K562 (cell line): ENCODE measurements around the gene MOB3B.

Source experiments
- CEBPG ChIP-seq, 3 experiments: fragments of 200-800 bp in 1 of 3; sonication (Bioruptor generic) in 1 of 3; sonication (generic) in 1 of 3; formaldehyde crosslinking in 1 of 3; IDR thresholded peaks in 2 of 3; conservative IDR thresholded peaks in 1 of 3; 2 replicates each; pipeline versions ENCODE4 v1.6.1 to v1.8.0; 2016 to 2022; ENCODE audit warnings: missing compliant biosample characterization in 2 of 3, missing genetic modification characterization in 2 of 3, mild to moderate bottlenecking in 1 of 3, missing genetic modification reagents in 1 of 3
- ESRRA ChIP-seq: fragments of 450-650 bp; IDR thresholded peaks from 2 replicates; pipeline ENCODE4 v1.6.1; 2014; ENCODE audit warnings: low read depth, mild to moderate bottlenecking, moderate library complexity, borderline replicate concordance
- EZH2 ChIP-seq: IDR thresholded peaks from 2 replicates; pipeline ENCODE4 v1.6.1; 2012; ENCODE audit warnings: low read depth, mild to moderate bottlenecking, inconsistent platforms, low read length, borderline replicate concordance
- HINFP ChIP-seq: fragments of 450-650 bp; conservative IDR thresholded peaks from 2 replicates; pipeline ENCODE4 v1.6.1; 2016; ENCODE audit warnings: missing genetic modification characterization, low read depth, mild to moderate bottlenecking, control low read depth, missing compliant biosample characterization
- IRF9 ChIP-seq: fragments of 450-650 bp; IDR thresholded peaks from 2 replicates; pipeline ENCODE4 v1.6.1; 2016; ENCODE audit warnings: missing biosample characterization, missing genetic modification characterization
- NCOA2 ChIP-seq, 2 experiments: fragments of 450-650 bp; IDR thresholded peaks; 2 replicates each; pipeline ENCODE4 v1.6.1; 2018; ENCODE audit warnings: mild to moderate bottlenecking in 2 of 2, moderate library complexity in 1 of 2; ENCODE audit not compliant: partially characterized antibody in 2 of 2
- SRSF1 ChIP-seq: fragments of 200-400 bp; formaldehyde crosslinking; IDR thresholded peaks from 2 replicates; pipeline ENCODE4 v1.6.1; 2017; ENCODE audit warnings: mild to moderate bottlenecking, low read depth, low read length, moderate library complexity
- TAF1 ChIP-seq: IDR thresholded peaks from 2 replicates; pipeline ENCODE4 v1.6.1; 2011; ENCODE audit warnings: mild to moderate bottlenecking, low read length, moderate library complexity; ENCODE audit not compliant: insufficient read depth, control insufficient read depth, severe bottlenecking; ENCODE audit errors: extremely low read depth
- ZZZ3 ChIP-seq: fragments of 450-650 bp; IDR thresholded peaks from 2 replicates; pipeline ENCODE4 v1.6.1; 2016; ENCODE audit warnings: antibody characterized with exemption, mild to moderate bottlenecking, moderate library complexity
- TF ChIP-seq, protein P1 (sequence below), 3 experiments: IDR thresholded peaks in 2 of 3; conservative IDR thresholded peaks in 1 of 3; 2 replicates each; pipeline ENCODE4 v1.5.1; 2011 to 2012; ENCODE audit warnings: low read length in 3 of 3, mild to moderate bottlenecking in 3 of 3, control low read depth in 2 of 3, improper control_type of control experiment in 1 of 3, inconsistent platforms in 1 of 3, low read depth in 1 of 3, mixed read lengths in 1 of 3, moderate library complexity in 1 of 3; ENCODE audit not compliant: insufficient read depth in 2 of 3
- TF ChIP-seq, protein P2 (sequence below): fragments of 250-450 bp; sonication (Bioruptor Pico); IDR thresholded peaks from 2 replicates; pipeline ENCODE4 v1.5.0; 2021

- TF ChIP-seq EZH2 (no peak), ZZZ3 (no peak), TAF1 (no peak), ESRRA (no peak), IRF9 (tag) (no peak), SRSF1 (no peak), CEBPG (CRISPR knock-in tag; IDR thresholded peaks at IDR 0.05) (no peak), CEBPG (tag; conservative IDR thresholded peaks at IDR 0.05 in 1 of 2, IDR thresholded peaks at IDR 0.05 in 1 of 2) (no peak), HINFP (tag) (no peak), NCOA2 (IDR thresholded peaks at IDR 0.05; ENCODE audit: partially characterized antibody in 2 of 2) (no peak)
- TF ChIP-seq, protein P1, sequence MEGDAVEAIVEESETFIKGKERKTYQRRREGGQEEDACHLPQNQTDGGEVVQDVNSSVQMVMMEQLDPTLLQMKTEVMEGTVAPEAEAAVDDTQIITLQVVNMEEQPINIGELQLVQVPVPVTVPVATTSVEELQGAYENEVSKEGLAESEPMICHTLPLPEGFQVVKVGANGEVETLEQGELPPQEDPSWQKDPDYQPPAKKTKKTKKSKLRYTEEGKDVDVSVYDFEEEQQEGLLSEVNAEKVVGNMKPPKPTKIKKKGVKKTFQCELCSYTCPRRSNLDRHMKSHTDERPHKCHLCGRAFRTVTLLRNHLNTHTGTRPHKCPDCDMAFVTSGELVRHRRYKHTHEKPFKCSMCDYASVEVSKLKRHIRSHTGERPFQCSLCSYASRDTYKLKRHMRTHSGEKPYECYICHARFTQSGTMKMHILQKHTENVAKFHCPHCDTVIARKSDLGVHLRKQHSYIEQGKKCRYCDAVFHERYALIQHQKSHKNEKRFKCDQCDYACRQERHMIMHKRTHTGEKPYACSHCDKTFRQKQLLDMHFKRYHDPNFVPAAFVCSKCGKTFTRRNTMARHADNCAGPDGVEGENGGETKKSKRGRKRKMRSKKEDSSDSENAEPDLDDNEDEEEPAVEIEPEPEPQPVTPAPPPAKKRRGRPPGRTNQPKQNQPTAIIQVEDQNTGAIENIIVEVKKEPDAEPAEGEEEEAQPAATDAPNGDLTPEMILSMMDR (IDR thresholded peaks at IDR 0.05 in 2 of 3, conservative IDR thresholded peaks at IDR 0.05 in 1 of 3; ENCODE audit: insufficient read depth in 2 of 3, low read depth in 1 of 3, low read length in 3 of 3): no peak
- TF ChIP-seq, protein P2, sequence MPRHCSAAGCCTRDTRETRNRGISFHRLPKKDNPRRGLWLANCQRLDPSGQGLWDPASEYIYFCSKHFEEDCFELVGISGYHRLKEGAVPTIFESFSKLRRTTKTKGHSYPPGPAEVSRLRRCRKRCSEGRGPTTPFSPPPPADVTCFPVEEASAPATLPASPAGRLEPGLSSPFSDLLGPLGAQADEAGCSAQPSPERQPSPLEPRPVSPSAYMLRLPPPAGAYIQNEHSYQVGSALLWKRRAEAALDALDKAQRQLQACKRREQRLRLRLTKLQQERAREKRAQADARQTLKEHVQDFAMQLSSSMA (CRISPR knock-in tag): no peak
Measured at GRCh38 chr9:27536168-27536567, 6.6 kb upstream of the MOB3B start.
